Non-pigmented ciliary epithelial cell (primary cell): ENCODE measurements around the gene SFXN3.
A peak's percentile ranks its signal among the peaks of the same experiment; 100 is the strongest.

Source experiments
- DNase-seq: peaks from one replicate; pipeline ENCODE4 v3.0.0-alpha.2; 2010; ENCODE audit warnings: low read depth

The SFXN3 gene

GRCh38 chr10:101060036-101060950 lies 29.3 kb downstream of the SFXN3 start:
- DNase-seq, result peak; percentile 82

GRCh38 chr10:101060951-101061623 lies 30.1 kb downstream of the SFXN3 start:
- peak; percentile 45 for DNase-seq

- DNase-seq, result no peak
Measured at GRCh38 chr10:101061624-101062231, 30.7 kb downstream of the SFXN3 start, which contains the start of gene KAZALD1. Gene KAZALD1, plus strand, starts transcription at chr10:101061989. Its CDS starts 604 bp downstream, at chr10:101062593.

- no peak for DNase-seq
Measured at GRCh38 chr10:101062232-101063049, 31.4 kb downstream of the SFXN3 start.

- DNase-seq, result no peak
Measured at GRCh38 chr10:101063050-101063525, 32.1 kb downstream of the SFXN3 start.

- no peak for DNase-seq
Measured at GRCh38 chr10:101063548-101064414, 32.7 kb downstream of the SFXN3 start.

GRCh38 chr10:101064415-101065030 lies 33.5 kb downstream of the SFXN3 start:
- no peak for DNase-seq

- no peak for DNase-seq
Measured at GRCh38 chr10:101065481-101066145, 34.6 kb downstream of the SFXN3 start.

- DNase-seq, result no peak
Measured at GRCh38 chr10:101066146-101066895, 35.3 kb downstream of the SFXN3 start.

- DNase-seq, result no peak
Measured at GRCh38 chr10:101066896-101067355, 35.9 kb downstream of the SFXN3 start.

- peak; percentile 55 for DNase-seq
Measured at GRCh38 chr10:101067356-101068083, 36.5 kb downstream of the SFXN3 start.

- DNase-seq, result no peak
Measured at GRCh38 chr10:101069441-101069840, 38.4 kb downstream of the SFXN3 start.

GRCh38 chr10:101070098-101070497 lies 39.1 kb downstream of the SFXN3 start:
- DNase-seq, result no peak

GRCh38 chr10:101071267-101071884 lies 40.3 kb downstream of the SFXN3 start:
- no peak for DNase-seq

GRCh38 chr10:101071885-101072433 lies 40.9 kb downstream of the SFXN3 start:
- no peak for DNase-seq

GRCh38 chr10:101072923-101073322 lies 41.9 kb downstream of the SFXN3 start:
- no peak for DNase-seq

- no peak for DNase-seq
Measured at GRCh38 chr10:101073631-101074030, 42.6 kb downstream of the SFXN3 start.
